NOMO-1 (cell line): ENCODE results near the gene UVSSA.
"Not testable (repeated sequence)": the region's sequence is repeated elsewhere in the genome, so short reads cannot be mapped to it uniquely, and the experiment has no call there.

Experiments used
- DNase-seq, 2 experiments: peaks; one replicate each; lab custom pipeline; 2025; ENCODE audit not compliant: unreplicated experiment in 2 of 2; lab: John Stamatoyannopoulos, UW

The UVSSA gene

GRCh38 chr4:1416948-1417260 is 69.9 kb downstream of the UVSSA start:
- no peak for DNase-seq

- DNase-seq: no peak
Observed at GRCh38 chr4:1417522-1418390, 70.7 kb downstream of the UVSSA start.

GRCh38 chr4:1418494-1419285 is 71.7 kb downstream of the UVSSA start:
- no peak for DNase-seq

- DNase-seq: no peak
Observed at GRCh38 chr4:1419708-1420107, 72.7 kb downstream of the UVSSA start.

- DNase-seq: no peak
Observed at GRCh38 chr4:1421657-1422056, 74.6 kb downstream of the UVSSA start.

GRCh38 chr4:1427010-1427409 is 80.0 kb downstream of the UVSSA start:
- no peak for DNase-seq

GRCh38 chr4:1443688-1444172 is 96.7 kb downstream of the UVSSA start:
- not testable (repeated sequence) for DNase-seq
